Measurements from ENCODE around the gene ANKRD13D. TPM values are rescaled to one million over a fixed set of nuclear protein-coding genes. Genes with fewer than 3 reads are reported as not detected.

The ANKRD13D gene
- polyA plus RNA-seq, 1 of the 3 experiments (the other 2 are of a cell fraction) = 50.2 TPM

DNA sequence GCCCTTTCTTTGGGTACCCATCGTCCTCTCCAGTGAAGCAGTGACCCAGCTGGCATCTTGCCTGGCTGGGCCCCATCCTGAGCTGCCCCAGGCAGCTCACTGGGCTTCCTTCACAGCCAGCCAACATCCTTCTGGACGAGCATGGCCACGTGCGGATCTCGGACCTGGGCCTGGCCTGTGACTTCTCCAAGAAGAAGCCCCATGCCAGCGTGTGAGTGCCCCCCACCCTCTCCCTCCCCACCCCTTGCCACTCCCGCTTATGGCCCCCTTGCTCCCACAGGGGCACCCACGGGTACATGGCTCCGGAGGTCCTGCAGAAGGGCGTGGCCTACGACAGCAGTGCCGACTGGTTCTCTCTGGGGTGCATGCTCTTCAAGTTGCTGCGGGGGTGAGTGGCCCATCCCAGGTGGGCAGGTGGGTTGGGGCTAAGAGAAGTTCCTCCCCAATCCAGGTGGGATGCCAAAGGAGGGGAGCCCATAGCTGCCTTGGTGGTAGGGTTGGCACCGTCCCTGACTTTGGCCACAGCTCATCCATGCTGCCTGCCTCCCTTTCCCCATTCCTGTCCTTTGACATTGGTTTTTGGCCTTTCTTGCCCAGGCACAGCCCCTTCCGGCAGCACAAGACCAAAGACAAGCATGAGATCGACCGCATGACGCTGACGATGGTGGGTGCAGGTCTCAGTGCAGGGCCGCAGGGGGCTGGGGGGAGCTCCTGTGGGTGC lies 6.8 kb upstream of the ANKRD13D start:
- ChIA-PET POLR2A (no interaction called here), CTCF (interaction anchor here (0.8 to 2.1 kb wide), 5 partner anchors 11 to 100 kb away, joined by 3 to 10 read pairs (median 5); no protein-coding TSS in a partner anchor)
- no peak overlapping the region for H3K9ac ChIP-seq
- TF ChIP-seq YY1 (IDR thresholded peaks at IDR 0.05; ENCODE audit: low read depth) (no peak), RFX5 (IDR thresholded peaks at IDR 0.05; ENCODE audit: low read length) (no peak)
- TF ChIP-seq, protein P1, sequence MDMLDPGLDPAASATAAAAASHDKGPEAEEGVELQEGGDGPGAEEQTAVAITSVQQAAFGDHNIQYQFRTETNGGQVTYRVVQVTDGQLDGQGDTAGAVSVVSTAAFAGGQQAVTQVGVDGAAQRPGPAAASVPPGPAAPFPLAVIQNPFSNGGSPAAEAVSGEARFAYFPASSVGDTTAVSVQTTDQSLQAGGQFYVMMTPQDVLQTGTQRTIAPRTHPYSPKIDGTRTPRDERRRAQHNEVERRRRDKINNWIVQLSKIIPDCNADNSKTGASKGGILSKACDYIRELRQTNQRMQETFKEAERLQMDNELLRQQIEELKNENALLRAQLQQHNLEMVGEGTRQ (IDR thresholded peaks at IDR 0.05; ENCODE audit: borderline replicate concordance, low read depth, low read length) = no peak
- TF ChIP-seq, protein P2, sequence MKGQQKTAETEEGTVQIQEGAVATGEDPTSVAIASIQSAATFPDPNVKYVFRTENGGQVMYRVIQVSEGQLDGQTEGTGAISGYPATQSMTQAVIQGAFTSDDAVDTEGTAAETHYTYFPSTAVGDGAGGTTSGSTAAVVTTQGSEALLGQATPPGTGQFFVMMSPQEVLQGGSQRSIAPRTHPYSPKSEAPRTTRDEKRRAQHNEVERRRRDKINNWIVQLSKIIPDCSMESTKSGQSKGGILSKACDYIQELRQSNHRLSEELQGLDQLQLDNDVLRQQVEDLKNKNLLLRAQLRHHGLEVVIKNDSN (IDR thresholded peaks at IDR 0.05; ENCODE audit: borderline replicate concordance, low read depth) = no peak
- H4K20me1 ChIP-seq (ENCODE audit: insufficient read depth) = no peaks in the 10 kb centered on the region
- H3K4me1 ChIP-seq (ENCODE audit: control insufficient read depth in 1 of 2, insufficient read depth in 2 of 2, low read depth in 1 of 2, low read length in 1 of 2) = peaks cover 0 to 8% of the 10 kb centered on the region in 2 experiments; a peak in 2 of 4 replicates
- DNase-seq = no peak
- WGBS (ENCODE audit: low lambda C conversion rate) = 94% methylated on average over 18 of the region's 20 CpGs
- no peaks in the 10 kb centered on the region; the same call in 1 of the 2 replicates for H3K79me2 ChIP-seq (ENCODE audit: insufficient read depth)
- no peak overlapping the region for H3K4me2 ChIP-seq
- H3K27me3 ChIP-seq (ENCODE audit: insufficient read depth) = no peaks in the 10 kb centered on the region
- H3F3A ChIP-seq (replicated peaks; ENCODE audit: insufficient read depth) = peaks cover 4% of the 10 kb centered on the region
- H3K36me3 ChIP-seq (replicated peaks in 1 of 2; ENCODE audit: control insufficient read depth in 1 of 2, insufficient read depth in 2 of 2, low read length in 1 of 2) = peaks cover 3 to 59% of the 10 kb centered on the region in 2 experiments
- no peak overlapping the region for H3K27ac ChIP-seq (ENCODE audit: low read depth in 2 of 2, low read length in 1 of 2)
- no peak overlapping the region for H3K4me3 ChIP-seq (ENCODE audit: low read depth in 2 of 2, low read length in 1 of 2)
- no peaks in the 10 kb centered on the region for H3K9me2 ChIP-seq
- H2AFZ ChIP-seq (ENCODE audit: low read depth) = no peak overlapping the region
- H3K9me3 ChIP-seq = no peaks in the 10 kb centered on the region

DNA sequence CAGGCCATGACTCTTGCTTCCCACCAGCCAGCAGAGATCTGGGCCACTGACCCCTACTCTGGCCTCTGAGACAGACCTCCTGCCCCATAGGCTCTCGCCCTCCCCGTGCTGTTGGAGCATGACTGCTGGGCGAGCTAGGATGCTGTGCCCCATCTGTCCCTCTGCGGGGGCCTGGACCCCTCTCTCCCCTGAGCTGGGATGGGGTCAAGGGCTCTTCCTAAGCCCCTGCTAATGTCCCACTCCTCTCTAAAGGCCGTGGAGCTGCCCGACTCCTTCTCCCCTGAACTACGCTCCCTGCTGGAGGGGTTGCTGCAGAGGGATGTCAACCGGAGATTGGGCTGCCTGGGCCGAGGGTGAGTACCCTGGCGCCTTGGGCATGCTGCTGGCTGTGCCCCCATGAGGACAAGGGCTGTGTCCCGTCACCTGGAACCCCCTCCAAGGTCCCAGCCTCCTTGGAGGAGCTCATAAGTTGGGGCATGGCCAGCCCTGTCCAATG lies 6.2 kb upstream of the ANKRD13D start:
- Histone ChIP-seq H3K27ac (ENCODE audit: low read depth in 2 of 2, low read length in 1 of 2) (no peak overlapping the region), H3K4me2 (no peak overlapping the region), H3K9me2 (no peaks in the 10 kb centered on the region), H2AFZ (ENCODE audit: low read depth) (no peak overlapping the region), H3K27me3 (ENCODE audit: insufficient read depth) (no peaks in the 10 kb centered on the region), H3F3A (replicated peaks; ENCODE audit: insufficient read depth) (peaks cover 10% of the 10 kb centered on the region), H4K20me1 (ENCODE audit: insufficient read depth) (no peaks in the 10 kb centered on the region), H3K9me3 (no peaks in the 10 kb centered on the region), H3K9ac (no peak overlapping the region), H3K36me3 (replicated peaks in 1 of 2; ENCODE audit: control insufficient read depth in 1 of 2, insufficient read depth in 2 of 2, low read length in 1 of 2) (peaks cover 3 to 59% of the 10 kb centered on the region in 2 experiments), H3K4me3 (ENCODE audit: low read depth in 2 of 2, low read length in 1 of 2) (no peak overlapping the region), H3K4me1 (ENCODE audit: control insufficient read depth in 1 of 2, insufficient read depth in 2 of 2, low read depth in 1 of 2, low read length in 1 of 2) (peaks cover 6 to 14% of the 10 kb centered on the region in 2 experiments; a peak in 3 of 4 replicates), H3K79me2 (ENCODE audit: insufficient read depth) (no peaks in the 10 kb centered on the region; the same call in 1 of the 2 replicates)
- TF ChIP-seq, protein P3, sequence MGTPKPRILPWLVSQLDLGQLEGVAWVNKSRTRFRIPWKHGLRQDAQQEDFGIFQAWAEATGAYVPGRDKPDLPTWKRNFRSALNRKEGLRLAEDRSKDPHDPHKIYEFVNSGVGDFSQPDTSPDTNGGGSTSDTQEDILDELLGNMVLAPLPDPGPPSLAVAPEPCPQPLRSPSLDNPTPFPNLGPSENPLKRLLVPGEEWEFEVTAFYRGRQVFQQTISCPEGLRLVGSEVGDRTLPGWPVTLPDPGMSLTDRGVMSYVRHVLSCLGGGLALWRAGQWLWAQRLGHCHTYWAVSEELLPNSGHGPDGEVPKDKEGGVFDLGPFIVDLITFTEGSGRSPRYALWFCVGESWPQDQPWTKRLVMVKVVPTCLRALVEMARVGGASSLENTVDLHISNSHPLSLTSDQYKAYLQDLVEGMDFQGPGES (IDR thresholded peaks at IDR 0.05; ENCODE audit: low read depth, low read length) = no peak
- TF ChIP-seq TAF1 (IDR thresholded peaks at IDR 0.05; ENCODE audit: borderline replicate concordance, low read depth, low read length) = no peak
- TF ChIP-seq FOXM1 (IDR thresholded peaks at IDR 0.05; ENCODE audit: low read depth) = no peak
- no peak for TF ChIP-seq YY1 (IDR thresholded peaks at IDR 0.05; ENCODE audit: low read depth)
- TF ChIP-seq EP300 (IDR thresholded peaks at IDR 0.05; ENCODE audit: borderline replicate concordance in 1 of 2, low read depth in 1 of 2, low read length in 1 of 2) = no peak
- TF ChIP-seq POLR2AphosphoS5 (IDR thresholded peaks at IDR 0.05; ENCODE audit: low read depth, low read length) = no peak
- no peak for TF ChIP-seq RCOR1 (IDR thresholded peaks at IDR 0.05; ENCODE audit: low read length)
- no peak for TF ChIP-seq MEF2A (IDR thresholded peaks at IDR 0.05; ENCODE audit: borderline replicate concordance, low read depth)
- no peak for TF ChIP-seq EZH2phosphoT487 (IDR thresholded peaks at IDR 0.05; ENCODE audit: borderline replicate concordance, low read depth)
- TF ChIP-seq RFX5 (IDR thresholded peaks at IDR 0.05; ENCODE audit: low read length) = no peak
- TF ChIP-seq, protein P4, sequence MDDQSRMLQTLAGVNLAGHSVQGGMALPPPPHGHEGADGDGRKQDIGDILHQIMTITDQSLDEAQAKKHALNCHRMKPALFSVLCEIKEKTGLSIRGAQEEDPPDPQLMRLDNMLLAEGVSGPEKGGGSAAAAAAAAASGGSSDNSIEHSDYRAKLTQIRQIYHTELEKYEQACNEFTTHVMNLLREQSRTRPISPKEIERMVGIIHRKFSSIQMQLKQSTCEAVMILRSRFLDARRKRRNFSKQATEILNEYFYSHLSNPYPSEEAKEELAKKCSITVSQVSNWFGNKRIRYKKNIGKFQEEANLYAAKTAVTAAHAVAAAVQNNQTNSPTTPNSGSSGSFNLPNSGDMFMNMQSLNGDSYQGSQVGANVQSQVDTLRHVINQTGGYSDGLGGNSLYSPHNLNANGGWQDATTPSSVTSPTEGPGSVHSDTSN (IDR thresholded peaks at IDR 0.05) = no peak
- TF ChIP-seq, protein P2 (IDR thresholded peaks at IDR 0.05; ENCODE audit: borderline replicate concordance, low read depth) = no peak
- ChIA-PET POLR2A (no interaction called here), CTCF (interaction anchor here (1.0 to 2.1 kb wide), 6 partner anchors 11 to 100 kb away, joined by 3 to 10 read pairs (median 4); no protein-coding TSS in a partner anchor)
- DNase-seq = no peak
- 89% methylated on average over 9 of the region's 11 CpGs for WGBS (ENCODE audit: low lambda C conversion rate)

All from SK-N-SH (cell line).